Renal cortex interstitium (tissue), 11 donors: ENCODE data around the gene B3GALT4. TPM values are rescaled to one million over a fixed set of nuclear protein-coding genes. Genes with fewer than 3 reads are reported as not detected.

Experiments used
- DNase-seq, 11 donors: peaks; one replicate each; pipeline ENCODE4 v3.0.0-alpha.2; 2013; ENCODE audit warnings: low read depth in 9 of 11, low spot score in 4 of 11; ENCODE audit errors: extremely low read depth in 1 of 11
- polyA plus RNA-seq, 3 donors: library from polyadenylated mRNA; unstranded; fragments of 120-200 nt; gene quantifications; one replicate each; pipeline ENCODE4 v1.2.1, GENCODE V29; 2013; ENCODE audit not compliant: insufficient read length in 3 of 3

B3GALT4 gene
- polyA plus RNA-seq, 3 donors: 2.6 to 5.1 (median 4.4) TPM

GRCh38 chr6:33286946-33287914 lies 10.3 kb downstream of the B3GALT4 start:
- DNase-seq: no peak

GRCh38 chr6:33288141-33288920 lies 11.4 kb downstream of the B3GALT4 start:
- DNase-seq: no peak

GRCh38 chr6:33288921-33289783 lies 12.2 kb downstream of the B3GALT4 start, which contains the start of the genes PFDN6 and WDR46:
Gene PFDN6 (plus strand): TSS chr6:33289601. CDS start chr6:33289857, 256 bp downstream.
Gene WDR46 (minus strand): TSS chr6:33289239. CDS start chr6:33289170, 69 bp downstream.
- peak in 9 of 11 donors; percentile 77 to 93 (median 88) for DNase-seq

GRCh38 chr6:33289784-33290315 lies 12.9 kb downstream of the B3GALT4 start:
- no peak for DNase-seq

- DNase-seq: no peak
Observed at GRCh38 chr6:33290459-33290858, 13.5 kb downstream of the B3GALT4 start.

GRCh38 chr6:33292996-33293682 lies 16.2 kb downstream of the B3GALT4 start:
- no peak for DNase-seq

GRCh38 chr6:33294086-33294823 lies 17.3 kb downstream of the B3GALT4 start:
- DNase-seq: no peak

- no peak for DNase-seq
Observed at GRCh38 chr6:33295621-33296369, 18.9 kb downstream of the B3GALT4 start.

- DNase-seq: no peak
Observed at GRCh38 chr6:33296797-33297405, 20.0 kb downstream of the B3GALT4 start.

GRCh38 chr6:33297406-33297955 lies 20.6 kb downstream of the B3GALT4 start:
- peak in 2 of 11 donors; percentile 36 to 47 for DNase-seq

- peak in 2 of 11 donors; percentile 49 to 64 for DNase-seq
Observed at GRCh38 chr6:33297956-33298772, 21.2 kb downstream of the B3GALT4 start.

GRCh38 chr6:33298773-33299236 lies 21.9 kb downstream of the B3GALT4 start, which contains the start of gene RGL2:
Gene RGL2 (minus strand): TSS chr6:33298942. CDS start chr6:33298610, 332 bp downstream.
- peak in 1 of 11 donors; percentile 41 for DNase-seq

GRCh38 chr6:33299237-33299944 lies 22.5 kb downstream of the B3GALT4 start:
- peak in 8 of 11 donors; percentile 75 to 93 (median 88) for DNase-seq

GRCh38 chr6:33301877-33302276 lies 25.0 kb downstream of the B3GALT4 start:
- DNase-seq: no peak
